Fibroblast of lung (primary cell): Measurements from ENCODE around the gene SGPL1. TPM values are rescaled to one million over a fixed set of nuclear protein-coding genes. Genes with fewer than 3 reads are reported as not detected.

Experiments
- DNase-seq, 2 donors: peaks; one replicate each; pipeline versions ENCODE4 v3.0.0 to v3.0.0-alpha.2; 2010; ENCODE audit warnings: low read depth in 2 of 2
- H2AFZ ChIP-seq: 2 replicates; pipeline ENCODE4 v1.5.1; 2012; ENCODE audit warnings: low read length, control low read depth, inconsistent platforms
- H3K27ac ChIP-seq: 2 replicates; pipeline ENCODE4 v1.5.1; 2011; ENCODE audit warnings: low read length, control low read depth; ENCODE audit not compliant: insufficient read depth
- H3K27me3 ChIP-seq: 2 replicates; pipeline ENCODE4 v1.5.1; 2011; ENCODE audit warnings: mild to moderate bottlenecking, low read length; ENCODE audit not compliant: control insufficient read depth, insufficient read depth
- H3K36me3 ChIP-seq: 2 replicates; pipeline ENCODE4 v1.5.1; 2011; ENCODE audit warnings: low read length; ENCODE audit not compliant: control insufficient read depth, insufficient read depth
- H3K4me1 ChIP-seq: 2 replicates; pipeline ENCODE4 v1.5.1; 2011; ENCODE audit warnings: low read length; ENCODE audit not compliant: control insufficient read depth, insufficient read depth; ENCODE audit errors: extremely low read depth
- H3K4me2 ChIP-seq: 2 replicates; pipeline ENCODE4 v1.5.1; 2011; ENCODE audit warnings: low read length, control low read depth; ENCODE audit not compliant: insufficient read depth; ENCODE audit errors: extremely low read depth
- H3K4me3 ChIP-seq, 4 experiments: fragments of 200-600 bp in 1 of 4; sonication (generic) in 1 of 4; replicated peaks in 1 of 4; 2 replicates each; pipeline ENCODE4 v1.5.1; 2011 to 2016; ENCODE audit warnings: low read length in 4 of 4, low read depth in 3 of 4, mild to moderate bottlenecking in 3 of 4, control low read depth in 2 of 4, inconsistent platforms in 1 of 4, mixed read lengths in 1 of 4; ENCODE audit not compliant: insufficient read depth in 1 of 4; ENCODE audit errors: control extremely low read depth in 1 of 4
- H3K79me2 ChIP-seq: 2 replicates; pipeline ENCODE4 v1.5.1; 2012; ENCODE audit warnings: mild to moderate bottlenecking, low read length, inconsistent platforms; ENCODE audit not compliant: control insufficient read depth, insufficient read depth
- H3K9ac ChIP-seq: 2 replicates; pipeline ENCODE4 v1.5.1; 2011; ENCODE audit warnings: mild to moderate bottlenecking, low read length, control low read depth; ENCODE audit not compliant: insufficient read depth
- H3K9me3 ChIP-seq: 2 replicates; pipeline ENCODE4 v1.5.1; 2012; ENCODE audit warnings: low read depth, low read length; ENCODE audit not compliant: control insufficient read depth, insufficient read depth
- H4K20me1 ChIP-seq: 2 replicates; pipeline ENCODE4 v1.5.1; 2011; ENCODE audit warnings: low read length; ENCODE audit not compliant: control insufficient read depth, insufficient read depth; ENCODE audit errors: extremely low read depth
- CTCF ChIP-seq, 2 donors: IDR thresholded peaks in 1 of 2; conservative IDR thresholded peaks in 1 of 2; 1 replicate in 1 of 2; 2 replicates in 1 of 2; pipeline ENCODE4 v1.5.1; 2011 to 2012; ENCODE audit warnings: low read length in 2 of 2, control low read depth in 1 of 2, inconsistent platforms in 1 of 2, low read depth in 1 of 2, mild to moderate bottlenecking in 1 of 2
- EZH2 ChIP-seq: IDR thresholded peaks from 2 replicates; pipeline ENCODE4 v1.5.1; 2012; ENCODE audit warnings: low read length, control low read depth, mild to moderate bottlenecking; ENCODE audit errors: missing control alignments
- polyA plus RNA-seq, 2 donors: library from polyadenylated mRNA; depleted of rRNA in 1 of 2; stranded (reverse) in 1 of 2; unstranded in 1 of 2; fragments of >200 nt; gene quantifications; 2 replicates each; pipeline ENCODE4 v1.2.1, GENCODE V29; 2011 to 2012; ENCODE audit warnings: missing spikeins in 1 of 2
- total RNA-seq: library from RNA; depleted of rRNA; stranded (reverse); fragments of >200 nt; gene quantifications from 2 replicates; pipeline ENCODE4 v1.2.1, GENCODE V29; 2014

Gene SGPL1
- total and polyA plus RNA-seq, 2 donors (not counting 1 experiment from before 2014, with no cell fraction given), result 21.2 to 40.3 TPM

- no peak overlapping the region for H3K4me3 ChIP-seq
- H3K9me3 ChIP-seq, result no peaks in the 10 kb centered on the region
- H3K36me3 ChIP-seq, result no peaks in the 10 kb centered on the region
- H3K27ac ChIP-seq, result no peak overlapping the region
- no peak overlapping the region for H3K9ac ChIP-seq
- no peak overlapping the region for H2AFZ ChIP-seq
- no peaks in the 10 kb centered on the region for H3K4me1 ChIP-seq
- H3K27me3 ChIP-seq, result peaks cover 12% of the 10 kb centered on the region
- H3K79me2 ChIP-seq, result no peaks in the 10 kb centered on the region
- DNase-seq, result no peak
- no peak overlapping the region for H3K4me2 ChIP-seq
- H4K20me1 ChIP-seq, result no peaks in the 10 kb centered on the region
- TF ChIP-seq CTCF (conservative IDR thresholded peaks at IDR 0.05 in 1 of 2, IDR thresholded peaks at IDR 0.05 in 1 of 2; ENCODE audit: low read depth in 1 of 2, low read length in 2 of 2), result no peak
- no peak for TF ChIP-seq EZH2
Measured at GRCh38 chr10:70777063-70777875, 38.5 kb upstream of the SGPL1 start.

- Histone ChIP-seq H3K4me3 (no peak overlapping the region), H3K9me3 (no peaks in the 10 kb centered on the region), H3K36me3 (no peaks in the 10 kb centered on the region), H2AFZ (no peak overlapping the region), H3K27me3 (peaks cover 21% of the 10 kb centered on the region), H3K4me2 (no peak overlapping the region), H3K4me1 (no peaks in the 10 kb centered on the region), H4K20me1 (no peaks in the 10 kb centered on the region), H3K79me2 (no peaks in the 10 kb centered on the region), H3K27ac (no peak overlapping the region), H3K9ac (no peak overlapping the region)
- no peak for TF ChIP-seq CTCF (conservative IDR thresholded peaks at IDR 0.05 in 1 of 2, IDR thresholded peaks at IDR 0.05 in 1 of 2; ENCODE audit: low read depth in 1 of 2, low read length in 2 of 2)
- no peak for TF ChIP-seq EZH2
- DNase-seq, result no peak
Measured at GRCh38 chr10:70778267-70778924, 37.4 kb upstream of the SGPL1 start.

- no peak for DNase-seq
- no peaks in the 10 kb centered on the region for H3K4me1 ChIP-seq
- H3K9ac ChIP-seq, result no peak overlapping the region
- H3K27ac ChIP-seq, result no peak overlapping the region
- no peak overlapping the region for H2AFZ ChIP-seq
- H3K9me3 ChIP-seq, result no peaks in the 10 kb centered on the region
- no peak overlapping the region for H3K4me3 ChIP-seq
- H3K27me3 ChIP-seq, result peaks cover 24% of the 10 kb centered on the region
- H4K20me1 ChIP-seq, result no peaks in the 10 kb centered on the region
- H3K4me2 ChIP-seq, result no peak overlapping the region
- TF ChIP-seq CTCF (conservative IDR thresholded peaks at IDR 0.05 in 1 of 2, IDR thresholded peaks at IDR 0.05 in 1 of 2; ENCODE audit: low read depth in 1 of 2, low read length in 2 of 2), result no peak
- no peak for TF ChIP-seq EZH2
- H3K79me2 ChIP-seq, result no peaks in the 10 kb centered on the region
- H3K36me3 ChIP-seq, result no peaks in the 10 kb centered on the region
Measured at GRCh38 chr10:70779088-70779487, 36.7 kb upstream of the SGPL1 start.
